ENCODE results near the gene ZRANB3.

ZRANB3 gene

DNA sequence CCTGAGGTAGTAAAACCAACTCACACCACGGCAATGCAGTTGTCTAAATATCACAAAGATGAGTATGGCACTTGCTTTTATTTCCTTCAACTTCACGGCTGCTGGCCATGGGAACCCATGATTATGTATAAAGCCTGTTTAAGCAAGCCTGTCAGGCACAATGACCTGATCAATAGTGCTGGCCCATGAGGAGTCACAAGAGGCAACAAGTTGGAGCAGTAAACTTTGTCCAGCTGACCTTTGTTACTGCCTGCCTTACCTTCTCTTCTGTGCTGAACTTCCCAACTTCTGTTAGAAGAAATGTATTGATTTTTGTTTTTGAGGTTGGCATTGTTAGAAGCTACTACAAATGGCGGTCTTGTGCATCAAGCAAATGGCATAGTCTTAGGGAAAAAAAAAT, 327.1 kb downstream of the ZRANB3 start:
- DNase-seq: no peak
- in situ Hi-C loops (cut with MboI; ENCODE audit: low pct_unique_long_range_greater_than_20kb, low sequenced_read_pairs): no loop called here

DNA sequence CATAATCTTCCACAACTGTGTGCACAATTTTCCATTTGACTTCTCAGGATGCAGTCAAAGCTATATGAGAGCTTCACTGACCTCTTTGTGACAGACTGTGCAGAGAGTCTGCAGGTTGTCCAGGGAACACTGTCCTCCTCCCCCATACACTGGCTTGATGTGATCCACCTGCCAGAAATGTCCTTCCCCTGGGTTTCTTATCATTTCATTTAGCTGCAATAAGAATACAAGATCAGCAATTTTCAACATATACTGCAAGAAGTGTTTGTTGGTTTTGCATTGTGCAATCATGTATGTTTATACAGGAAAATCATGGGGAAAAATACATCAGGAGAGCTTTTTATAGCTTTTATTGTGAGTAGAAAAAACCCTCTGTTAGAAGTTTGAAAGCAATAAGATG, 328.3 kb downstream of the ZRANB3 start:
- in situ Hi-C loops (cut with MboI; ENCODE audit: low pct_unique_long_range_greater_than_20kb, low sequenced_read_pairs): no loop called here
- no peak for DNase-seq

DNA sequence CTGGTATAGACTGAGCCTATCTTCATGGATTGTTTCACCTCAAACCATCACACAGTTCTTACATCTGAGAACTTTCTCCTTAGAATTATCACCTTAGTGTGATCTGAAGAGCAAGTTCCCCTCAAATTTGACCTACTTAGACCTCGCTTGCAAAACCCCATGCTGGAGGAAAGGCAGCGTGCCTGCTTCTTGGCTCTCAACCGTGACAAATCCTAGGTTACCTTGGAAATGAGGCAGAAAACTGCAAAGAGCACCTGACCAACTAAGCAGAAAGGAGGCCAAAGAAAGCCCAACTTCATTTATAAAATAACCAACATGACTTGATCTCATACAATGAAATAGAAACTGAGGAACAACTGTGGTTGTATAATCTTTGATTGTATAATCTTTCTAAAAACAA, 332.5 kb downstream of the ZRANB3 start:
- in situ Hi-C loops (cut with MboI; ENCODE audit: low pct_unique_long_range_greater_than_20kb, low sequenced_read_pairs): no loop called here
- no peak for DNase-seq

DNA sequence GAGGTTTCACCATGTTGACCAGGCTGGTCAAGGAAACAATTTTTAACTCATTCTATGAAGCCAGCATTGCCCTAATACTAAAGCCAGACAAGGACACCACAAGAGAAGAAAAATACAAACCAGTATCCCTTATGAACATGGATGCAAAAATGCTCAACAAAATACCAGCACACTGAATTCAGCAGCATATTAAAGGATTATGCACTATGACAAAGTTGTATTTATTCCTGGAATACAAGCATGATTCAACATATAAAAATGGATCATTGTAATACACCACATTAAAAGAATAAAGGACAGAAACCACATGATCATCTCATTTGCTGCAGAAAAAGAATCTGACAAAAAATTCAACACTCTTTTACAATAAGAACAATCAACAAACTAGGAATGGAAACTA, 340.2 kb downstream of the ZRANB3 start:
- no peak for DNase-seq
- in situ Hi-C loops (cut with MboI; ENCODE audit: low pct_unique_long_range_greater_than_20kb, low sequenced_read_pairs): no loop called here

DNA sequence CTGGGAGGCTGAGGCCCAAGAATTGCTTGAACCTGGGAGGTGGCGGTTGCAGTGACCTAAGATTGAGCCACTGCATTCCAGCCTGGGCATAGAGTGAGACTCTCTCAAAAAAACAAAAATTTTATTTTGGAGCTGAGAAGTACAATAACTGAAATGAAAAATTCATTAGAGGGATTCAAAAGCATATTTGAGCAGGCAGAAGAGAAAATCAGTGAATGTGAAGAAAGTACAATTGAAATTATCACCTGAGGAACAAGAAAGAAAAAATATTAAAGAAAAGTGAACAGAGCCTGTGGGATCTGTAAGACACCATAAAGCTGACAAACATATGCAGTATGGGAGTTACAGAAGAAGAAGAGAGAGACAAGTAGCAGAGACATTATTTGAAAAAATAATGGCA, 341.9 kb downstream of the ZRANB3 start:
- in situ Hi-C loops (cut with MboI; ENCODE audit: low pct_unique_long_range_greater_than_20kb, low sequenced_read_pairs): no loop called here
- no peak for DNase-seq

DNA sequence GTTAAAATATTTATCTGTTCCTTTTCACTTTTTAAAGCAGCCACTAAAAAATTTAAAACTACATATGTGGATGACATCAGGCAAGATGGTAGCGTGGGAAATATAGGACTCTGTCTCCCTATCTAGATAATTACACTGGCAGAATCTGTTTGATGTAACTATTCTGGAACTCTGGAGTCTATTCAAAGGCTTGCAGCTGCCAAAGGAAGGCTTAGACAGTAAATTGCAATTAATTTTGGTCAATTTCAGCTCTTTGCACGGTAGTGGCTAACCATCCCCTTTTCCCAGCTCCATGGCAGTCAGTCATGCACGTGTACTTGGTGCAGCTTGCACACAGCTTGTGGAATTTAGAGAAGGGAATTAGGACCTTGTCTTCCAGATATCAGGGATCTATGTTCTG, 343.7 kb downstream of the ZRANB3 start:
- in situ Hi-C loops (cut with MboI; ENCODE audit: low pct_unique_long_range_greater_than_20kb, low sequenced_read_pairs): no loop called here
- DNase-seq: no peak

DNA sequence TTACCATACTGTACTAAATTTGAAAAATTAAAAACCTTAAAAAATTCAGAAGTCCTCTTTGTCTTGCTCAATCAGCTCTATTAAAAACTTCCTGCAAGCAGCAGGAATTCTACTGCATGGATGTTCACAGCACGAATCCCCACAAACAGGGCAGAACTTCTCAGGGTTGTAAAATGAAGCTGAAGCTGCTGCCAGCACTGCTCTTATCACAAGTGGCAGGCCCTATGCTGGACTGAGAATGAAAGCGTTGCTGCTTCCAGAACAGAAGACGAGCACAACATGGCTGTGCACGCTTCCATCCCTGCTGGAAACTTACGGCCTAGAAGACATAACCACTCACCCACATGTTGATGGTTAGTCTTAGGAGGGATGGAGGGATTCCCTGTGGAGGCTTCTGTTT, 345.0 kb downstream of the ZRANB3 start:
- no peak for DNase-seq
- in situ Hi-C loops (cut with MboI; ENCODE audit: low pct_unique_long_range_greater_than_20kb, low sequenced_read_pairs): no loop called here

DNA sequence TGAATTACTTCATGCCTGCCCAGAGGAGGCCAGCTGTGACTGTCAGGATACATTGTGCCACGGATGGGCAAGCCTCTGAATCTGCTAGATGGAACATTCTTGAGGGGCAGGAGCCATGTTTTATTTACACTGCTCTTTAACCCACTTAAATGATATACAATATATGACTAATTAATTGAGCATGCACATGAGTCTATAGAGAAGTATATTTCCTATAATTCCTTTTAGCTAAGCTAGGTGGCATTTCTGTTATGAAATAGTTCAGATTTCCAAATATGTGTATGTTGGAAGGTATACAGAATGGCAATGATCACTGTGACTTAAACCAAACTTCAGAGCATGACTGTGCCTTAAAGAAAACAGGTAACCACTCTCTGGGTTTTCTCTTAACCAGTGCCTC, 347.2 kb downstream of the ZRANB3 start:
- in situ Hi-C loops (cut with MboI; ENCODE audit: low pct_unique_long_range_greater_than_20kb, low sequenced_read_pairs): no loop called here
- no peak for DNase-seq

DNA sequence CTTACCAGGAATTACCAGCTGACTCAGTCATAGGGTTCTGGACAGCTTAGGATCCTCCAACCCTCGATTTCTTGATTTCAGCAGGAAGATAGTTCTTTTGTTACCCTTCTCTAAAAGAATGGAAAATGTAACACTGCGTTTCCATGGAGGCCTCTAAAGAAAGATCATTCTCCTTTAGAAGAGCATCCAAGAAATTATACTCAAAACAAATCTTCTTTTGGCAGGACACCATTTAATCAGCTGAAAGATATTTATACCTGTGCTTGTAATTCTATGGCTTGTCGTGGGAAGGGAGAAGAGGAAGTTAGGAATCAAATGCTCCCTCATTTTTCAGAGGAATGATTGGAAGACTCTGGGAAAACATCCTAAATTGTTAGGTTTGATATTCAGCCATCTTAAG, 348.4 kb downstream of the ZRANB3 start:
- DNase-seq: no peak
- in situ Hi-C loops (cut with MboI; ENCODE audit: low pct_unique_long_range_greater_than_20kb, low sequenced_read_pairs): no loop called here

DNA sequence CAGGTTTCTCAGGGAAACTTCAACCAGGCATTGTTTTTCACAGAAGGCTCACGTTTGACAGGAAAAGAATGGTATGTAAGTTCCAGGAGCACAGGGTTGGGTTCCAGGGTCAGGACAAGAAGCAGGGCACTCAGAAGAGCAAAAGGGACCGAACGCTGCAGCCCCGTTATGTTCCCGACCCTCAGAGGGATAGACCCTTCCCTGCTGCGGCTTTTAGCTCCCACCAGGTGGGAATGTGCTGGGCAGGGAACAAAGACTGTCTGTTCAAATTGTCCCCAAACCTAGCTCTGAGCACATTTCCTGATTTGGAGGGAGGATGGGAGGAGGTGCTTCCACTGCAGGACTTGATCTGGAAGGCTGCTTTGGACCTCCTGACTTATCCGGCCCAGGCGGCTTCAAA, 348.8 kb downstream of the ZRANB3 start:
- in situ Hi-C loops (cut with MboI; ENCODE audit: low pct_unique_long_range_greater_than_20kb, low sequenced_read_pairs): no loop called here

DNA sequence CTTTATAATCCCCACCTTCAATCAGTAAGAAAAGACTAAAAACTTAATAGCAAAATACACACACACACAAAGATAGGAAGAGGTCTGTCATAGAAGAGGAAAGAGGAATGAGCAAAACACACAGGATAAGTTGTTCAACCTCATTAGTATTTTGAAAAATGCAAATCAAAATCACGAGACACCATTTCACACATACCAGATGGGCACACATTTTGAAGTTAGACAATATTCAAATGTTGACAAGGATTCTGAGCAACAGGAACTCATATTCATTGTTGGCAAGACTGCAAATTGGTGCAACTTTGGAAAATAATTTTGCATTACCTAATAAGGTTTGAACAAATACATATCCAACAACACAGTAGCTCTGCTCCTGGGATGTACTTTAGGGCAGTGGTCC, 351.3 kb downstream of the ZRANB3 start:
- no peak for DNase-seq
- in situ Hi-C loops (cut with MboI; ENCODE audit: low pct_unique_long_range_greater_than_20kb, low sequenced_read_pairs): no loop called here

More for the DNA sequence above, 348.8 kb downstream of the ZRANB3 start:
- DNase-seq: no peak

DNA sequence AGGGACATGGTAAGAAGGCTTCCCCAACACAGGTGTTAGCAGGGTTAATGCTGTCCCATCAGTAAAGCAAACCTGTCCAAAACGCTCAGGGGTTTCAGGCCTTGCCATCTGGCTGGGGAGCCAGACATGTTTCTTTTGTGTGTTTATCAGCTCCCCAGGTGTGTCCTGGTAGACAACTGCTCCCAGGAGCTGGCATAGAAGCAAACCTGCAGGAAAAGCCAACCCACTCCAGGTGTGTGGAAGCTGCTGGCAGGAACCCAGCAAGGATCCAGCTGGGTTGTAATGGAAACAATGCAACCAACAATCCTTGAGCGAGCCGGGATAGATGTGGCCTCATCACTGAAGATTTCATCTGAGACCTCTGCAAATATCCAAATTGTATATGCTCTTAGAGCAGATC, 355.8 kb downstream of the ZRANB3 start:
- in situ Hi-C loops (cut with MboI; ENCODE audit: low pct_unique_long_range_greater_than_20kb, low sequenced_read_pairs): no loop called here
- no peak for DNase-seq

DNA sequence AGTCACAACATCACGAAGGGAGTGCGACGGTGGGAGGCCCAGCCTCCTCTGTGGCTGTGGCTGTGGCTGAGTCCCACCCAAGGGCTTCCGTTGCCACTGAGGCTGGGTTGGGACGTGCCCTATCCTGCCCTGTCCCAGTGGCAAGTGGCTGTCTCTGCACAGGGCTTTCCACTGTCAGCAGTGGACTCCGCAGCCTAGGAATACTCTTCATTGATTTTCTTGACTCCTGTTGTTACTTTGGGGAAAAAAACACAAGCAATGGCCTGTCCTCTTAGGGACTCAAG, 356.3 kb downstream of the ZRANB3 start:
- no peak for DNase-seq
- in situ Hi-C loops (cut with MboI; ENCODE audit: low pct_unique_long_range_greater_than_20kb, low sequenced_read_pairs): no loop called here

DNA sequence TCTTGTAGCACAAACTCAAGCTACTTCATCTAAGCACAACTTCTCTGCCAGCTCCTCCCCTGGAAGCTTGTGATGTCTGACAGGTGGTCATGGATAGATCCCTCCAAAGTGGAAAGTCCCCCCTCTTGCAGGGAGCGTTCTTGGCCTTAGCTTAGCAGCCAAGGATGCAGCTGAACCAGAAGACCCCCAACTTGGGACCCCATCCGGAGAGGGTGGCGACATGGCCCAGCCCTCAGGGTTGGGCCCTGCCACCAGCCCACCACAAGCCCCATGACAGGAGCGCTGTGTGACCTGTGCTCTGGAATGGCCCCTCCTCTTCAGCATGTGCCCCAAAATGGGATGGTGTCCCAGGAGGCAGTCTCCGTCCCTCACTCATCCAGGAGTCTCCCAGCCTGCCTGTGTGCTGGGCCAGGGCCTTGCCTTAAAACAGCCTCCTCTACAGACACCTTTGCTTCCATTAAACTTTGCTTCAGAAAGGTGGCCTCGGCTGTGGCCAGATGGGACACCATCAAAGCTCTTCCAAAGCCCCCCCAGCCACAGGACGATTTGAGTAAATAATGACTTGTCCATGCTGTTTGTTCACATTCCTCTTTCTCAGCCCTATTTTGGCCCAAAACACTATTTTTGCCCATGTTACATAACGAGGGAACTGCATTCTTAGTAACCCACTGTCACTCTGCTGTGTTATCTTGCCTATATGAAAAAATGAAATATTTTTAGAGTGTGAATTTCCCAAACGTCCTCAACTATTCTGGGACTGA, 356.8 kb downstream of the ZRANB3 start:
- in situ Hi-C loops (cut with MboI; ENCODE audit: low pct_unique_long_range_greater_than_20kb, low sequenced_read_pairs): no loop called here
- no peak for DNase-seq

DNA sequence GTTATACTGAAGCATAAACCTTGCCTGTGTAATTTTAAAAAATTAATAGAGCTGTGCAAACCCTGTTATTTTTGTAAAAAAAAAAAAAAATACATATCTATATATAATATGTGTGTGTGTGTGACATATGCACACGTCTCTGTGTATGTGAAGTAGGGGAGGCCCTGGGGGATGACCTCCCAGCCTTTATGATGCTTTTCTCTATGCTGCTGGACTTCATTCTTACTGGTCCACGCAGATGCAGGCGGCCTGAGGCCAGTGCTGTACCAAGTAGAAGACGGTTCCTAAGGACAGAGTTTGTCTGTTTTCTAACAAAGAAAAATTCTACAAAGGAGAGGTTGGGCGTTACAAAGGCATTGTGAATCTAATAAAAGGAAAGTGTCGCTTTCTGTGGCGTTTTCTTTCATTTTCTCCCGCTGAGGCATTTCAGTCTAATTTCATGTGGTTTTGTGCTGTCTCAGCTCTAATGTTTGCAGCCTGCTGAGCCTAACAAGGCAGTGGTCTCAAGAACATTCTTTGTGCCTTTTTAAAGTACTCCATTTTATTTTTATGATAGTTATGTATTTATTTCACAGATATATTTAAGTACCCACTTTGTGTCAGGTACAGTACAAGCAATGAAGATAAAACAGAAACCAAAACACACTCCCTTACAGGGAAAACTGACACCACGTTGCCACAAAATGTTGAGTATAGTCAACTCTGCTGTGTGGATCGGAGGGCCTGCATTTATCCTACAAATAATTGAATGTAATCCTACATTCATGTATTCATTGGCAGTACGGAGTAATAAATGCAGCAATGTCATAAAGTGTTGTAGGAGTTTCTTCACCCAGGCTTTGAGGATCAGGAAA, 360.9 kb downstream of the ZRANB3 start:
- in situ Hi-C loops (cut with MboI; ENCODE audit: low pct_unique_long_range_greater_than_20kb, low sequenced_read_pairs): no loop called here
- no peak for DNase-seq

DNA sequence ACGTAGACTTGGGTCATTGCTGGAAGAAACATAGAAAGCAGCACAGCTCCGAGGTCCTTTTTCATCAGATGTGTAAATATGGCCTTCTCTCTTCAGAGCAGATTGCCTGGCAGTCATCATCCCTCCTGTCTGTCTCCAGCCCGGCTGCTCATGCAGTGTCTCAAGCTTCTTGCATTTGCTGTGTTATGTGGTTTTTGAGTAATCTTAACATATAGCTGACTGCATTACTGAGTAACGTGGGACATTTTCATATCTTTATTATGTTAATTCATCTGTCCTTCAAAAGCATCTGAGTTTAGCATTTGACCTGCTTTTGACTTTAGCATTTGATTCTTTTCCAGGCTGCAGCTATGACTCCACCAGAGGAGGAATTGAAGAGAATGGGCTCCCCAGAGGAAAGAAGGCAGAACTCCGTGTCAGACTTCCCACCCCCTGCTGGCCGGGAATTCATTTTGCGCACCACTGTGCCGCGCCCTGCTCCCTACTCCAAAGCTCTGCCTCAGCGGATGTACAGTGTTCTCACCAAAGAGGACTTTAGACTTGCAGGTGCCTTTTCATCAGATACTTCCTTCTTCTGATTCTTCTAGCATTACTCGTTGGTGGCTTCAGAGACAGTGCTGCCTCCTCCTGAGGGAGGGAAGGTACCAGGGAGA, 362.7 kb downstream of the ZRANB3 start:
- DNase-seq: no peak
- in situ Hi-C loops (cut with MboI; ENCODE audit: low pct_unique_long_range_greater_than_20kb, low sequenced_read_pairs): no loop called here

DNA sequence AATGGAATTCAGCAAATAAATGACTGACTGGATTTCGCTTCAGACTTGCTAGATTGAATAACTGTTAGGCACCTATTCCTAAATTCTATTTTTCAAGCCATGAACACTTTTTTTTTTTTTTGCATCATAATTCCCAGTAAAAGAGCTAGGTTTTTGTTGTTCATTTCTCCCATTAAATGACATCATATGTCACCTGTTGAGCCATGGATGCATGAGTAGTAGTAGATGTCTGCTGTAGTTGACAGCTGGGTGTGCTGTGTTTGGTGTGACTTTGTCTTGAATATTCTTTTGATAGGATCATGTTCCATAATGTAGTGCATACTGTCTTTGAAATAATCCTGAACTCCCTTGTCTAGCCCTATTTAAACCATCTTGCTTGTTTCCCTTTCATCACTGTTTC, 363.7 kb downstream of the ZRANB3 start:
- in situ Hi-C loops (cut with MboI; ENCODE audit: low pct_unique_long_range_greater_than_20kb, low sequenced_read_pairs): no loop called here
- no peak for DNase-seq

DNA sequence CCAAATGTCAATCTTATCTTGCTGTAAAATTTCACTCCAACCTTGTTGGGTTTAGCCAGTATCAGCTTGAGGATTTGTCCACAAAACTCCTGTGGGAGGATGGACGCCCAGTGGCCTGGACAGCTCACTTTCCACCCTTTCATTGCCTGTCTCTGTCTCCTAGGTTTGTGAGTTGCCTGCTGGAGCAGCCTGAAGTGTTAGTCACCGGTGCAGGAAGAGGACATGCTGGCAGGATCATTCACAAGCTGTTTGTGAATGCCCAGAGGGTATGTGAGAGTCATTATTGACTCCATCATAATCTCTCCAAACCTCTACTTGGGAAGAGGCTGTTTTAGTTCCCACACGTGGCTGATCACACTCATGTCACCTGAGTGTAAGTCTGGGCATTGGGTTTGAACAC, 366.6 kb downstream of the ZRANB3 start:
- in situ Hi-C loops (cut with MboI; ENCODE audit: low pct_unique_long_range_greater_than_20kb, low sequenced_read_pairs): no loop called here

DNA sequence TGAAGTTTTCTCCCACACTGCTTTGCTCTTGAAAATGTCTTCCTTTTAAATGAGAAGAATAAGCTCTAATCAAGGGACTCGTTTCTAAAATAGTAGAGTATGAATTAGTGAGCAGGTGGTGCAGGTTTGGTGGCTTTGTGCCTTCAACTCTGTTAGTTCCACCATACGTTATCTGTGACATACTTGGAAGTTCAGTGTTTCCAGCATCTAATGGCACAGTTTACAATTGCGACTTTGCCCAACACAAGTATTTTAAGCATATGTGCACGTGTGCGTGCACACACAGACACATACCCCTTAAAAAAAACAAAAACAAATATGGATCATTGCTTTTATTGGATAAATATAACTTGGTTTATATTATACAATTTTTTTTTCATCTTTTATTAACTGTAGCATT, 367.1 kb downstream of the ZRANB3 start:
- DNase-seq: no peak
- in situ Hi-C loops (cut with MboI; ENCODE audit: low pct_unique_long_range_greater_than_20kb, low sequenced_read_pairs): no loop called here

More for the DNA sequence above, 366.6 kb downstream of the ZRANB3 start:
- no peak for DNase-seq

DNA sequence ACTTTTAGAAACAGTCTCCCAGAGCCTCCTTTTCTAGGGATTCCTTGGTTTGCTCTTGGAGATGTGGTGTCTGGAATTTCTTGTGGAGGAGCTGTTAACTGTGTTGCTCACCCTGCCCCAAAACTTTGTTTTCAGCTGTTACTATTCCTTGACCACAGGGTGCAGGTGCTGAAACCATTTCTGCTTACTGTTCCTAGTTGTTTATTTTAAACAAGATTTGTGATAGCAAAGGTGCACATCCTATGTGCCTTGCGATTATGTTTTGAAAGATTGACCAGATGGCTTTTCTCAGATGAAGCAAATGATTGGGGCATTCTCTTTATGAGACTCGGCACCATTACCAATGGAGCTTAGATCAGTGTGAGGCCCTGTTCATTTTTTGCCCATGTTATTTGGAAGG, 367.7 kb downstream of the ZRANB3 start:
- DNase-seq: no peak
- in situ Hi-C loops (cut with MboI; ENCODE audit: low pct_unique_long_range_greater_than_20kb, low sequenced_read_pairs): no loop called here

Data from KBM-7 (cell line).